Measurements from ENCODE around the gene FIZ1.

DNA sequence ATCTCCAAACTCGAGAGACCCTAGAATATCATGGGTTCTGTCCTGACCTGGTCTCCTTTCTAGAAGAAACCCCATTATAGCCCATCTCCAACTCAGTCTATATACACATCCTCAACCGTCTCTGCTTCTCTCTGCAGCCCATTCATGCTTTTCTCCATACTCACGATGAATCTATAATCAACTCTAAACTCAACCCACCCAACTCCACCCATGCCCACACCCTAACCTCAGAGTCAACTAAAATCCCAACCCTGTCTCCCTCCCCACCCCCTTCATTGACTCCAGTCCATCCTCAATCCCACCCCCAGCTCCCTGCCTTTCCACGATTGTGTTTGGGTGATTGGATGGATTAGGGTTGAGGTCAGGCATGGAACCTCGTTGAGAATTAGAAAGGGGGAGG is 55.8 kb downstream of the FIZ1 start:
- TF ChIP-seq CTCF (conservative IDR thresholded peaks at IDR 0.05; ENCODE audit: low read length) (no peak), EZH2phosphoT487 (IDR thresholded peaks at IDR 0.05; ENCODE audit: borderline replicate concordance, low read depth, low read length) (no peak)
